ENCODE measurements around the gene HPN. TPM values are rescaled to one million over a fixed set of nuclear protein-coding genes. Genes with fewer than 3 reads are reported as not detected.
"Not testable (repeated sequence)": the region's sequence is repeated elsewhere in the genome, so short reads cannot be mapped to it uniquely, and the experiment has no call there.

Gene HPN
- total RNA-seq, 1 experiment from 2014 or later = not detected

DNA sequence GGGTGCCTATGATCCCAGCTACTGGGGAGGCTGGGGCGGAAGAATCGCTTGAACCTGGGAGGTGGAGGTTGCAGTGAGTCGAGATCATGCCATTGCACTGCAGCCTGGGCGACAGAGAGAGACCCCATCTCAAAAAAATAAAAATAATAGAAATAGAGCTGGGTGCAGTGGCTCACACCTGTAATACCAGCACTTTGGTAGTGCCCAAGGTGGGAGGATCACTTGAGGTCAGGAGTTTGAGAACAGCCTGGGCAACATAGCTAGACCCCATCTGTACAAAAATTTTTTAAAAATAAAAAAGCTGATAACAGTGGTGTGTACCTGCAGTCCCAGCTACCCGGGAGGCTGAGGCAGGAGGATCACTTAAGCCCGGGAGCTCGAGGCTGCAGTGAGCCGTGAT lies 34.1 kb upstream of the HPN start:
- DNase-seq (ENCODE audit: extremely low read depth, low read depth) = not testable (repeated sequence)

- no peak for DNase-seq (ENCODE audit: extremely low read depth, low read depth)
Observed at GRCh38 chr19:35008891-35009341, 32.6 kb upstream of the HPN start.

GRCh38 chr19:35009424-35010415 lies 31.8 kb upstream of the HPN start:
- DNase-seq (ENCODE audit: extremely low read depth, low read depth) = no peak

DNA sequence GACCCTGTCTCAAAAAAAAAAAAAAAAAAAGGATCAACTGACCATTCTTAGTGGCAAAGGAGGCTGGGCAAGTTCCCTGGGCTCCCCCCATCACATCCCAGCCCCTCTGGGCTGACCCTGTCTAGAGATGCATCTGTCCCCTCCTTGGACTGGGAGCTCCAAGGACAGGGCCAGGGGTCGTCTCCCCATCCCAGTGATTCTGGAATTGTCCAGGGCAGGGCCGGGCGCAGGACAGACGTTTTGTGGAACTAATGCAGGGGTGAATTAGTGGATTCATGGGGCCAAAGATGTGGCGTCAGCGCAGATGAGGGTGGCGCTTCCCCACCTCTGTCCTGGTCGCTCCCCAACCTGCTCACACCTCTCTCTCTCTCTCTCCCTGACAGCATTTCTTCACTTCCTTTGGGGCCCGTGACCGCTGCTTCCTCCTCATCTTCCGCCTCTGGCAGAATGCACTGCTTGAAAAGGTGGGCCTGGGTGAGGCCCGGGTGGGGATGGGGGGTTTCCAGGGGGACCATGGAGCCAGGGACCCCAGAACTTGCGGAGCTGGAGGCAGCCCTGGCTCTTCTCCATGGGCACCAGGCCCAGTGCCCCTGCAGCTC lies 30.3 kb upstream of the HPN start:
- no peak for DNase-seq (ENCODE audit: extremely low read depth, low read depth)

GRCh38 chr19:35011737-35012682 lies 29.5 kb upstream of the HPN start:
- DNase-seq (ENCODE audit: extremely low read depth, low read depth) = no peak

- peak; percentile 15 for DNase-seq (ENCODE audit: extremely low read depth, low read depth)
Observed at GRCh38 chr19:35013041-35013819, 28.3 kb upstream of the HPN start.

DNA sequence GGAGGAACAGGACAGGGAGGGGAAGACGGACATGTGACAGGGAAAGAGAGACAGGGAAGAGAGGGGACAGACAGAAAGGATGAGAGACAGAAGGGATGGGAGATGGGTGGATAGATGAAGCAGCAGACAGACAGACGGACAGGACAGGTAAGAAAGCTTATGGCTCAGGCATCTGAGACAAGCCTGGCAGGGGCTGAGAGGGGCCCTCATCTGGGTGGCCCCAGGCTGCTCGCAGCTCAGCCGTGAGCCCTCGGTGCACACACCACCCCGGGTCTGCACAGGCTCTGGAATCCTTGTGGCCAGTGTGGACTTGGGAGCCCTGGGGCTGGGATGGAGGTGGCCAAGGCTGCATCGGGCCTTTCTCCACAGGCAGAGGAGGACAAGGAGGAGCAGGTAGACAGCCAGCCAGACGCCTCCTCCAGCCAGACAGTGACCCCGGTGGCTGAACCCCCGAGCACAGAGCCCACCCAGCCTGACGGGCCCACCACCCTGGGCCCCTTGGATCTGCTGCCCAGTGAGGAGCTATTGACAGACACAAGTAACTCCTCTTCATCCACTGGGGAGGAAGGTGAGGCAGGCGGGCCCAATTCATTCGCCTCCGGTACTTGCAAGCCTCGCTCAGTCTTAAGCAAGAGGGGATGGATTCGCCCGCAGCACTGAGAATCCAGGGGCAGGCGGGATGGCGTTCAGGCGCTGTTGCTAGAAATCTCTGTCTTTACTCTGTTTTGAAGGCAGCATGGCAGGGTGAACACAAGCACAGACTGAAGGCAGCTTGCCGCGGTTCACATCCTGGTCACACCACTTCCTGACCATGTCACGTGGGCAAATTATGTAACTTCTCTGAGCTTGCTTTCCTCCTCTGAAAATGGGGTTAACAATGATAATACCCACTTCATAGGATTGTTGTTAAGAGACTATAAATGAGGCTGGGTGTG lies 27.4 kb upstream of the HPN start:
- no peak for DNase-seq (ENCODE audit: extremely low read depth, low read depth)

- not testable (repeated sequence) for DNase-seq (ENCODE audit: extremely low read depth, low read depth)
Observed at GRCh38 chr19:35014774-35015173, 26.7 kb upstream of the HPN start.

DNA sequence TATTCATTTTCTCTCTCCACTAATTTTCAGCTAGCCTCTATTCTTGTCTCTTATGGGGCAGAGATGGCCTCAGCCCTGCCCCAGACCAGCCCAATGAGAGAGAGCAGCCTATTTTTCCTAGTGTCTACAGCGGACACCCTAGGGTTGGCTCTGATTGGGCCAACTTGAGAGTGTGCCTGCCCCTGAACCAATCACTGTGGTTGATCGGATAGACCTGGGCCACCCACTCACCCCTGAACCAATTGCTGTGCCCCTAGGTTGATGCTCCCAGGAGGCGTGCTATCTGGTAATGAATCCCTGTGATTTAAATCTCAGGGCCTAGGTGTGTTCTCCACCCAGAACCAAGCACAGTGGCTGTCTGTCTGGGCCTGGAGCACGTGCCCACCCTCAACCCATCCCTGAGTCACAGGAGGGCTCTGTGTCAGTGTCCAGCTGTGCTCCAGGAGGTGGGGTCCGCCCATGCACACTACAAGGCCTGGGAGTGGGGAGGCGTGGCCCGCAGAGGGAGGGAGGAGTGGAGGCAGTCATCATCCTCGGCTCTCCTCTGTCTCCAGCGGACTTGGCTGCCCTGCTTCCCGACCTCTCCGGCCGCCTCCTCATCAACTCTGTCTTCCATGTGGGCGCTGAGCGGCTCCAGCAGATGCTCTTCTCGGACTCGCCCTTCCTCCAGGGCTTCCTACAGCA lies 26.1 kb upstream of the HPN start:
- no peak for DNase-seq (ENCODE audit: extremely low read depth, low read depth)

GRCh38 chr19:35015954-35016351 lies 25.6 kb upstream of the HPN start:
- no peak for DNase-seq (ENCODE audit: extremely low read depth, low read depth)

- DNase-seq (ENCODE audit: extremely low read depth, low read depth) = no peak
Observed at GRCh38 chr19:35017507-35017906, 24.0 kb upstream of the HPN start.

- DNase-seq (ENCODE audit: extremely low read depth, low read depth) = no peak
Observed at GRCh38 chr19:35018379-35018778, 23.1 kb upstream of the HPN start.

DNA sequence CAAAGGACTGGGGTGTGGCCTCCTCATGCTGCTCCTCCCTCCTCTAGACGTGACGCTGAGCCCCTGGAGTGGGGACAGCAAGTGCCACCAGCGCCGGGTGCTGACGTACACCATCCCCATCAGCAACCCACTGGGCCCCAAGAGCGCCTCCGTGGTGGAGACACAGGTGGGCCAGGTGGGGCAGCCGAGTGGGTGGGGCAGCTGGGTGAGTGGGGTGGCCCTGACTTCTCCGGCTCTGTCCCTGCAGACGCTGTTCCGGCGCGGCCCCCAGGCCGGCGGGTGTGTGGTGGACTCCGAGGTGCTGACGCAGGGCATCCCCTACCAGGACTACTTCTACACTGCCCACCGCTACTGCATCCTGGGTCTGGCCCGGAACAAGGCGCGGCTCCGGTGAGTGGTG lies 22.4 kb upstream of the HPN start:
- DNase-seq (ENCODE audit: extremely low read depth, low read depth) = no peak

DNA sequence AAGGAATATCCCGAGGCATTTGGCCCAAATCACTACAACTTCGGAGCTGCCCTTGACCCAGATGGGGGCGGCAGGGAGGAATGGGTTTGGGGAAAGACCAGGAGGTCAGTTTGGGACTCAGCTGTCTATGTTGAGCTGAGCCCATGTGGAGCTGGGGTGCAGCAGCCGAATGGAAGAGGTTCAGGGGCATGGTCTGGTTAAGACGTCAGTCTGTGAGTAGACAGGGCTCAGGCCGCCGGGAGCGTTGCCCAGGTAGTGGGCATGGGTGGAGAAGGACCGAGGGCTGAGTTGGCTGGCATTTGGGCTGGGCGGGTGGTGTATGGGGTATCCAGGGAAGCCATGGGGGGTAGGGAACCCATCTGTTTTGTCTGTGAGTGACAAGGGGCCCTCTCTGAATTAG lies 20.5 kb upstream of the HPN start:
- DNase-seq (ENCODE audit: extremely low read depth, low read depth) = no peak

- no peak for DNase-seq (ENCODE audit: extremely low read depth, low read depth)
Observed at GRCh38 chr19:35021596-35021995, 19.9 kb upstream of the HPN start.

- DNase-seq (ENCODE audit: extremely low read depth, low read depth) = no peak
Observed at GRCh38 chr19:35022460-35022859, 19.1 kb upstream of the HPN start.

- DNase-seq (ENCODE audit: extremely low read depth, low read depth) = no peak
Observed at GRCh38 chr19:35023428-35023827, 18.1 kb upstream of the HPN start.

- no peak for DNase-seq (ENCODE audit: extremely low read depth, low read depth)
Observed at GRCh38 chr19:35024095-35024494, 17.4 kb upstream of the HPN start.
